HCT116 (cell line): ENCODE data around the gene PFDN4. TPM values are rescaled to one million over a fixed set of nuclear protein-coding genes. Genes with fewer than 3 reads are reported as not detected.

Experiments used
- ATAC-seq: fragments of 200-7000 bp; cut with Tn5 transposase; 2 replicates; pipeline ENCODE4 v1.9.1; 2020; ENCODE audit warnings: mild to moderate bottlenecking, moderate library complexity
- BruUV-seq: library from RNA; stranded (reverse); fragments of 400-500 nt; replicated peaks from 2 replicates; lab custom pipeline; 2021; lab: Mats Ljungman, UMichigan
- CTCF ChIA-PET: fragments of 300-600 bp; sonication (Branson Sonifier 250); formaldehyde crosslinking; loops from one replicate; lab custom pipeline; 2021; ENCODE audit warnings: antibody characterized with exemption; lab: Charles Lee
- POLR2A ChIA-PET: fragments of 300-600, 350-600 bp; sonication (Branson Sonifier 250); formaldehyde crosslinking; loops from one replicate; lab custom pipeline; 2021; ENCODE audit warnings: antibody characterized with exemption; lab: Charles Lee
- RAD21 ChIA-PET, 2 experiments: fragments of 300-600 bp; sonication (Branson Sonifier 250); formaldehyde crosslinking; loops; one replicate each; lab custom pipeline; 2023; ENCODE audit warnings: low total read pairs in 2 of 2; ENCODE audit not compliant: uncharacterized antibody in 2 of 2, unreplicated experiment in 2 of 2, low non-redundant PET in 1 of 2; lab: Charles Lee
- DNase-seq: peaks from one replicate; pipeline ENCODE4 v3.0.0-alpha.2; 2010; ENCODE audit warnings: low read depth, low spot score
- H2AFZ ChIP-seq: fragments of 200-600 bp; shearing (Covaris generic), sonication (generic); 2 replicates; pipeline ENCODE4 v1.6.1; 2017; ENCODE audit warnings: low read depth, mixed run types, mixed read lengths, antibody characterized with exemption, low read length; ENCODE audit not compliant: poor library complexity, severe bottlenecking
- H3K27ac ChIP-seq: 2 replicates; pipeline ENCODE4 v1.5.1; 2012; ENCODE audit warnings: low read depth, low read length
- H3K27me3 ChIP-seq: fragments of 200-600 bp; sonication (generic); 2 replicates; pipeline ENCODE4 v1.6.1; 2016; ENCODE audit warnings: mixed run types, low read length, mixed read lengths; ENCODE audit not compliant: insufficient read depth
- H3K36me3 ChIP-seq, 2 experiments: fragments of 200-500 bp in 1 of 2; fragments of 200-600 bp in 1 of 2; sonication (Bioruptor generic) in 1 of 2; sonication (generic) in 1 of 2; 2 replicates each; pipeline versions ENCODE4 v1.5.1 to v1.6.1; 2014 to 2016; ENCODE audit warnings: low read length in 2 of 2, inconsistent platforms in 1 of 2, mixed read lengths in 1 of 2, mixed run types in 1 of 2; ENCODE audit not compliant: insufficient read depth in 2 of 2, control insufficient read depth in 1 of 2
- H3K4me1 ChIP-seq, 2 experiments: fragments of 200-600 bp in 1 of 2; sonication (generic) in 1 of 2; 2 replicates each; pipeline versions ENCODE4 v1.5.1 to v1.6.1; 2012 to 2017; ENCODE audit warnings: low read length in 2 of 2, inconsistent platforms in 1 of 2, mild to moderate bottlenecking in 1 of 2, mixed read lengths in 1 of 2, mixed run types in 1 of 2, moderate library complexity in 1 of 2; ENCODE audit not compliant: insufficient read depth in 2 of 2, control insufficient read depth in 1 of 2
- H3K4me2 ChIP-seq: fragments of 200-600 bp; sonication (generic); 2 replicates; pipeline ENCODE4 v1.6.1; 2017; ENCODE audit warnings: mixed run types, low read length, mixed read lengths
- H3K4me3 ChIP-seq, 2 experiments: fragments of 200-600 bp in 1 of 2; sonication (generic) in 1 of 2; replicated peaks in 1 of 2; 2 replicates each; pipeline ENCODE4 v1.5.1; 2011 to 2016; ENCODE audit warnings: low read length in 2 of 2, control low read depth in 1 of 2, low read depth in 1 of 2, mild to moderate bottlenecking in 1 of 2, mixed read lengths in 1 of 2, mixed run types in 1 of 2
- H3K79me2 ChIP-seq: fragments of 200-600 bp; sonication (generic); 2 replicates; pipeline ENCODE4 v1.6.1; 2017; ENCODE audit warnings: mild to moderate bottlenecking, mixed run types, low read length, moderate library complexity, mixed read lengths; ENCODE audit not compliant: insufficient read depth
- H3K9ac ChIP-seq: fragments of 200-600 bp; sonication (generic); 2 replicates; pipeline ENCODE4 v1.6.1; 2016; ENCODE audit warnings: low read length, mixed read lengths
- H3K9me2 ChIP-seq: fragments of 200-600 bp; sonication (generic), shearing (Covaris generic); 2 replicates; pipeline ENCODE4 v1.6.1; 2017; ENCODE audit warnings: mixed run types, mild to moderate bottlenecking, moderate library complexity; ENCODE audit not compliant: insufficient read depth
- H3K9me3 ChIP-seq, 2 experiments: fragments of 200-500 bp in 1 of 2; fragments of 200-600 bp in 1 of 2; sonication (Bioruptor generic) in 1 of 2; sonication (generic) in 1 of 2; 2 replicates each; pipeline ENCODE4 v1.6.1; 2014 to 2017; ENCODE audit warnings: low read length in 2 of 2, mixed read lengths in 2 of 2, inconsistent platforms in 1 of 2, low read depth in 1 of 2, mild to moderate bottlenecking in 1 of 2, mixed run types in 1 of 2, moderate library complexity in 1 of 2; ENCODE audit not compliant: control insufficient read depth in 1 of 2, insufficient read depth in 1 of 2
- H4K20me1 ChIP-seq: fragments of 200-600 bp; sonication (generic), shearing (Covaris generic); 2 replicates; pipeline ENCODE4 v1.6.1; 2017; ENCODE audit warnings: mixed run types, mild to moderate bottlenecking, moderate library complexity; ENCODE audit not compliant: insufficient read depth
- CEBPB ChIP-seq: IDR thresholded peaks from 2 replicates; pipeline ENCODE4 v1.6.1; 2012; ENCODE audit warnings: low read depth
- CTCF ChIP-seq, 3 experiments: fragments of 200-600 bp in 1 of 3; sonication (generic) in 1 of 3; IDR thresholded peaks in 2 of 3; conservative IDR thresholded peaks in 1 of 3; 2 replicates each; pipeline ENCODE4 v1.5.1; 2012 to 2017; ENCODE audit warnings: low read depth in 2 of 3, low read length in 2 of 3, antibody characterized with exemption in 1 of 3, borderline replicate concordance in 1 of 3, control low read depth in 1 of 3, mild to moderate bottlenecking in 1 of 3, mixed read lengths in 1 of 3, mixed run types in 1 of 3, moderate library complexity in 1 of 3; ENCODE audit not compliant: insufficient read depth in 1 of 3
- EGR1 ChIP-seq: IDR thresholded peaks from 2 replicates; pipeline ENCODE4 v1.6.1; 2012; ENCODE audit warnings: low read depth
- EZH2phosphoT487 ChIP-seq: fragments of 200-600 bp; IDR thresholded peaks from 2 replicates; pipeline ENCODE4 v1.6.1; 2018; ENCODE audit warnings: antibody characterized with exemption, borderline replicate concordance
- FOSL1 ChIP-seq: IDR thresholded peaks from 2 replicates; pipeline ENCODE4 v1.6.1; 2012; ENCODE audit warnings: low read depth
- MAX ChIP-seq: IDR thresholded peaks from 2 replicates; pipeline ENCODE4 v1.6.1; 2012
- POLR2A ChIP-seq: IDR thresholded peaks from 2 replicates; pipeline ENCODE4 v1.7.0; 2011; ENCODE audit warnings: borderline replicate concordance; ENCODE audit not compliant: insufficient read depth, insufficient read length; ENCODE audit errors: extremely low read depth
- POLR2AphosphoS5 ChIP-seq: IDR thresholded peaks from 2 replicates; pipeline ENCODE4 v1.6.1; 2011; ENCODE audit warnings: mild to moderate bottlenecking, low read depth, low read length, moderate library complexity
- SIN3A ChIP-seq: IDR thresholded peaks from 2 replicates; pipeline ENCODE4 v1.6.1; 2012; ENCODE audit warnings: low read depth
- TCF7L2 ChIP-seq: IDR thresholded peaks from 2 replicates; pipeline ENCODE4 v1.7.0; 2011; ENCODE audit warnings: borderline replicate concordance, inconsistent platforms; ENCODE audit not compliant: insufficient read depth, insufficient read length; ENCODE audit errors: extremely low read depth
- YY1 ChIP-seq: IDR thresholded peaks from 2 replicates; pipeline ENCODE4 v1.6.1; 2011; ENCODE audit warnings: low read length, low read depth, moderate library complexity, mild to moderate bottlenecking; ENCODE audit not compliant: insufficient replicate concordance; ENCODE audit errors: extremely low read depth
- ZFX ChIP-seq: fragments of 450-650 bp; IDR thresholded peaks from 2 replicates; pipeline ENCODE4 v1.6.1; 2017
- ZNF274 ChIP-seq: fragments of 200-500 bp; sonication (Bioruptor generic); IDR thresholded peaks from 2 replicates; pipeline ENCODE4 v1.6.1; 2014; ENCODE audit warnings: mild to moderate bottlenecking, low read depth, low read length, inconsistent platforms
- intact Hi-C: fragments of 100-400 bp; cut with micrococcal nuclease; formaldehyde crosslinking; loops from 2 replicates; pipeline ENCODE4 v1.10.0; 2022
- total RNA-seq: library from RNA; stranded (reverse); gene quantifications from one replicate; pipeline ENCODE4 v1.2.1, GENCODE V29; 2021; ENCODE audit not compliant: unreplicated experiment
- TF ChIP-seq, protein P1 (sequence below): IDR thresholded peaks from 2 replicates; pipeline ENCODE4 v1.6.1; 2012; ENCODE audit warnings: low read depth

Gene PFDN4
- total RNA-seq, 1 experiment from 2014 or later = 71.5 TPM

DNA sequence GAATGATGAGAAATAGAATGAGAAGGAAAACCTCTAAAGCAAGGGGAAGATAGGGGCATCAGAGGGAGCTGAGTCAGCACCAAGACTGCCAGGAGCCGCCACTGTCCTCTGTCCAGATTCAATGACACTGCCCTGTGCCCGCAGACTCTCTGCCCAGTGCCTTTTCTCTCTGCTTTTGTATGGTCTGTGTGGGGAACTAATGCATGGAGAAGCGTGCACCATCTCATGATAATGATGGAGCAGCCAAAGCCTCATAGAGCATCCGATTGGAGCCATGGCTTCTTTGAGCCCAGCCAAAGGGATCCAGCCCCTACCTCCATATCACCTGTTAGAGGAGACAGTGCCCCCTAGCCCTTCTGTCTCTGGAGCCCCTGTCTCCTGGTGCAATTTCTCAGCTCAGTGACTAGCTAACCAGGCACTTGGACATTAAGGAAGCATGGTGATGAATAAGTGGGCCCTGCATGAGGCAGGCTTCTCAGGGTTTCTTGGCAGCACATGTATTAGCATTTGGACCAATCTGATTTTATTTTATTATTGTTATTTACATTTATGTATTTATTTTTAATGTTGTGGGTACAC is 6.5 kb upstream of the PFDN4 start:
- Histone ChIP-seq H2AFZ (no peak overlapping the region), H3K9me3 (no peaks in the 10 kb centered on the region), H3K79me2 (no peaks in the 10 kb centered on the region), H4K20me1 (no peaks in the 10 kb centered on the region), H3K27me3 (no peaks in the 10 kb centered on the region), H3K36me3 (no peaks in the 10 kb centered on the region), H3K4me1 (peaks cover 23 to 36% of the 10 kb centered on the region in 2 experiments), H3K4me2 (no peak overlapping the region), H3K9me2 (no peaks in the 10 kb centered on the region), H3K27ac (no peak overlapping the region), H3K9ac (no peak overlapping the region), H3K4me3 (no peak overlapping the region)
- ATAC-seq = no peak
- TF ChIP-seq CTCF (IDR thresholded peaks at IDR 0.05 in 2 of 3, conservative IDR thresholded peaks at IDR 0.05 in 1 of 3; ENCODE audit: borderline replicate concordance in 1 of 3, insufficient read depth in 1 of 3, low read depth in 2 of 3, low read length in 2 of 3) (0 out of 6 replicates have a peak, but pooled peaks of 1 of the 3 experiments have one; percentile 5), YY1 (no peak)
- no TSS peak for BruUV-seq
- intact Hi-C loops = no loop called here
- ChIA-PET POLR2A (no interaction called here), CTCF (interaction anchor here (6.3 kb wide), 1 partner anchor 102 kb away, joined by 162 read pairs; no protein-coding TSS in a partner anchor), RAD21 (interaction anchor here (0.6 to 4.1 kb wide), 2 partner anchors 105 to 312 kb away, joined by 7 to 17 read pairs; no protein-coding TSS in a partner anchor)
- DNase-seq = no peak

DNA sequence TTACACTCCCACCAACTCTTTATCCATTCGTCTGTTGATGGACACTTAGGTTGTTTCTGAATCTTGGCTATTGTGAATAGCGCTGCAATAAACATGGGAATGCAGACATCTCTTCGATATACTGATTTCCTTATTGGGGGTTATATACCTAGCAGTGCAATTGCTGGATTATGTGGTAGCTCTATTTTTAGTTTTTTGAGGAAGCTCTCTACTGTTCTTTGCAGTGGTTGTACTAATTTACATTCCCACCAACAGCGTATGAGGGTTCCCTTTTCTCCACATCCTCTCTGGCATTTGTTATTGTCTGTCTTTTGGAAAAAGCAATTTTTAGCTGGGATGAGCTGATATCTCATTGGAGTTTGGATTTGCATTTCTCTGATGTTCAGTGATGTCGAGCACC is 4.6 kb upstream of the PFDN4 start:
- no peak for DNase-seq
- CTCF ChIA-PET = interaction anchor here (1.5 kb wide), 1 partner anchor 106 kb away, joined by 3 read pairs; no protein-coding TSS in a partner anchor
- peaks cover 15 to 24% of the 10 kb centered on the region in 2 experiments; a peak in 3 of 4 replicates for H3K4me1 ChIP-seq
- H3K79me2 ChIP-seq = peaks cover 3% of the 10 kb centered on the region
- H4K20me1 ChIP-seq = no peaks in the 10 kb centered on the region
- BruUV-seq = no TSS peak
- H3K36me3 ChIP-seq = no peaks in the 10 kb centered on the region
- no peak overlapping the region for H2AFZ ChIP-seq
- ATAC-seq = no peak
- no peaks in the 10 kb centered on the region for H3K9me3 ChIP-seq
- H3K27me3 ChIP-seq = no peaks in the 10 kb centered on the region
- H3K4me3 ChIP-seq = no peak overlapping the region
- no peaks in the 10 kb centered on the region for H3K9me2 ChIP-seq
- no peak overlapping the region for H3K9ac ChIP-seq
- POLR2A ChIA-PET = no interaction called here
- RAD21 ChIA-PET = interaction anchor here in 1 of 2 experiments (0.6 kb wide), 1 partner anchor 846 kb away, joined by 4 read pairs; no protein-coding TSS in a partner anchor
- H3K4me2 ChIP-seq = no peak overlapping the region
- H3K27ac ChIP-seq = no peak overlapping the region
- intact Hi-C loops = no loop called here
- TF ChIP-seq MAX = no peak
- no peak for TF ChIP-seq ZFX
- TF ChIP-seq SIN3A = no peak
- TF ChIP-seq TCF7L2 = no peak
- TF ChIP-seq POLR2AphosphoS5 = no peak
- no peak for TF ChIP-seq EZH2phosphoT487
- no peak for TF ChIP-seq CEBPB
- no peak for TF ChIP-seq POLR2A
- no peak for TF ChIP-seq FOSL1
- TF ChIP-seq, protein P1, sequence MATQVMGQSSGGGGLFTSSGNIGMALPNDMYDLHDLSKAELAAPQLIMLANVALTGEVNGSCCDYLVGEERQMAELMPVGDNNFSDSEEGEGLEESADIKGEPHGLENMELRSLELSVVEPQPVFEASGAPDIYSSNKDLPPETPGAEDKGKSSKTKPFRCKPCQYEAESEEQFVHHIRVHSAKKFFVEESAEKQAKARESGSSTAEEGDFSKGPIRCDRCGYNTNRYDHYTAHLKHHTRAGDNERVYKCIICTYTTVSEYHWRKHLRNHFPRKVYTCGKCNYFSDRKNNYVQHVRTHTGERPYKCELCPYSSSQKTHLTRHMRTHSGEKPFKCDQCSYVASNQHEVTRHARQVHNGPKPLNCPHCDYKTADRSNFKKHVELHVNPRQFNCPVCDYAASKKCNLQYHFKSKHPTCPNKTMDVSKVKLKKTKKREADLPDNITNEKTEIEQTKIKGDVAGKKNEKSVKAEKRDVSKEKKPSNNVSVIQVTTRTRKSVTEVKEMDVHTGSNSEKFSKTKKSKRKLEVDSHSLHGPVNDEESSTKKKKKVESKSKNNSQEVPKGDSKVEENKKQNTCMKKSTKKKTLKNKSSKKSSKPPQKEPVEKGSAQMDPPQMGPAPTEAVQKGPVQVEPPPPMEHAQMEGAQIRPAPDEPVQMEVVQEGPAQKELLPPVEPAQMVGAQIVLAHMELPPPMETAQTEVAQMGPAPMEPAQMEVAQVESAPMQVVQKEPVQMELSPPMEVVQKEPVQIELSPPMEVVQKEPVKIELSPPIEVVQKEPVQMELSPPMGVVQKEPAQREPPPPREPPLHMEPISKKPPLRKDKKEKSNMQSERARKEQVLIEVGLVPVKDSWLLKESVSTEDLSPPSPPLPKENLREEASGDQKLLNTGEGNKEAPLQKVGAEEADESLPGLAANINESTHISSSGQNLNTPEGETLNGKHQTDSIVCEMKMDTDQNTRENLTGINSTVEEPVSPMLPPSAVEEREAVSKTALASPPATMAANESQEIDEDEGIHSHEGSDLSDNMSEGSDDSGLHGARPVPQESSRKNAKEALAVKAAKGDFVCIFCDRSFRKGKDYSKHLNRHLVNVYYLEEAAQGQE = no peak
- no peak for TF ChIP-seq EGR1
- no peak for TF ChIP-seq YY1
- no peak for TF ChIP-seq ZNF274
